ENCODE measurements around the gene CYTIP. TPM values are rescaled to one million over a fixed set of nuclear protein-coding genes. Genes with fewer than 3 reads are reported as not detected.

CYTIP gene
- total and polyA plus RNA-seq, 9 of the 15 experiments (the other 6 are each of a cell fraction or from before 2014, with no cell fraction given) = 0.03 to 0.35 (median 0.26) TPM; not detected in 1

- peak; percentile 2 for TF ChIP-seq MEIS2 (IDR thresholded peaks at IDR 0.05; ENCODE audit: partially characterized antibody)
- no peak for TF ChIP-seq ERF (CRISPR knock-in tag; IDR thresholded peaks at IDR 0.05)
- no peak for TF ChIP-seq SLC30A9 (CRISPR knock-in tag; IDR thresholded peaks at IDR 0.05)
- no peak for TF ChIP-seq HDAC3 (IDR thresholded peaks at IDR 0.05; ENCODE audit: borderline replicate concordance, partially characterized antibody)
- no peak for TF ChIP-seq SREBF1 (IDR thresholded peaks at IDR 0.05; ENCODE audit: borderline replicate concordance, low read depth, low read length)
- TF ChIP-seq SMAD2 (IDR thresholded peaks at IDR 0.05; ENCODE audit: low read depth, low read length) = no peak
- no peak for TF ChIP-seq TEAD4 (IDR thresholded peaks at IDR 0.05; ENCODE audit: low read length)
- TF ChIP-seq TEAD4 (CRISPR knock-in tag; IDR thresholded peaks at IDR 0.05; ENCODE audit: borderline replicate concordance) = no peak
- TF ChIP-seq NFIC (IDR thresholded peaks at IDR 0.05) = no peak
- TF ChIP-seq EZH2 (IDR thresholded peaks at IDR 0.05; ENCODE audit: borderline replicate concordance, low read depth, low read length) = no peak
- no peak for TF ChIP-seq CSDE1 (IDR thresholded peaks at IDR 0.05)
- TF ChIP-seq E2F4 (CRISPR knock-in tag; IDR thresholded peaks at IDR 0.05; ENCODE audit: low read depth) = no peak
- TF ChIP-seq CLOCK (CRISPR knock-in tag; IDR thresholded peaks at IDR 0.05; ENCODE audit: borderline replicate concordance) = no peak
- TF ChIP-seq ZBTB26 (CRISPR knock-in tag; IDR thresholded peaks at IDR 0.05) = no peak
- TF ChIP-seq SPI1 (IDR thresholded peaks at IDR 0.05; ENCODE audit: borderline replicate concordance, low read depth, low read length) = peak; percentile 94; the same call in 1 of the 2 replicates
- TF ChIP-seq ZNF408 (CRISPR knock-in tag; IDR thresholded peaks at IDR 0.05; ENCODE audit: low read depth) = no peak
- no peak for TF ChIP-seq ETS1 (conservative IDR thresholded peaks at IDR 0.05; ENCODE audit: control insufficient read depth, low read depth, low read length)
- TF ChIP-seq ZNF140 (CRISPR knock-in tag; IDR thresholded peaks at IDR 0.05) = no peak
- TF ChIP-seq ATF3 (IDR thresholded peaks at IDR 0.05) = peak; percentile 39; the same call in 1 of the 2 replicates
- no peak for TF ChIP-seq ATF3 (CRISPR knock-in tag; conservative IDR thresholded peaks at IDR 0.05)
- no peak for TF ChIP-seq EWSR1 (IDR thresholded peaks at IDR 0.05; ENCODE audit: borderline replicate concordance, low read depth, partially characterized antibody)
- no peak for TF ChIP-seq SUPT5H (IDR thresholded peaks at IDR 0.05)
Measured at GRCh38 chr2:157468931-157469708, 25.2 kb upstream of the CYTIP start (continued).
